ENCODE results near the gene PSPC1. TPM values are rescaled to one million over a fixed set of nuclear protein-coding genes. Genes with fewer than 3 reads are reported as not detected.

Gene PSPC1
- total RNA-seq, 6 donors from 2014 or later: 38.0 to 265 (median 69.7) TPM

- no peak overlapping the region for H3K27ac ChIP-seq
- no peaks in the 10 kb centered on the region for H3K9me3 ChIP-seq
- peaks cover 0 to 13% (median 2%) of the 10 kb centered on the region in 4 donors for H3K36me3 ChIP-seq
- no peak overlapping the region for H3K4me3 ChIP-seq
- ATAC-seq (ENCODE audit: low FRiP score in 2 of 2) (no peak), DNase-seq (no peak)
- WGBS, 2 donors: 61 to 88% methylated on average over 2 of the region's 2 CpGs
- no peaks in the 10 kb centered on the region for H3K27me3 ChIP-seq
- TF ChIP-seq CTCF (IDR thresholded peaks at IDR 0.05): no peak
- no peak for TF ChIP-seq POLR2AphosphoS5 (IDR thresholded peaks at IDR 0.05)
- TF ChIP-seq POLR2A (IDR thresholded peaks at IDR 0.05): no peak
- no peak for TF ChIP-seq EP300 (IDR thresholded peaks at IDR 0.05)
- H3K4me1 ChIP-seq: peaks cover 0 to 9% (median 3%) of the 10 kb centered on the region in 4 donors
Observed at GRCh38 chr13:19681517-19681916, 101.2 kb downstream of the PSPC1 start.

- ATAC-seq (ENCODE audit: low FRiP score in 2 of 2): no peak
- TF ChIP-seq POLR2AphosphoS5 (IDR thresholded peaks at IDR 0.05) (no peak), CTCF (IDR thresholded peaks at IDR 0.05) (no peak), POLR2A (IDR thresholded peaks at IDR 0.05) (no peak), EP300 (IDR thresholded peaks at IDR 0.05) (no peak)
- no peaks in the 10 kb centered on the region for H3K9me3 ChIP-seq
- no peak for DNase-seq
- H3K27me3 ChIP-seq: no peaks in the 10 kb centered on the region
- H3K4me3 ChIP-seq: no peak overlapping the region
- WGBS, 2 donors: 82 to 87% methylated on average over 7 of the region's 7 CpGs
- H3K36me3 ChIP-seq: peaks cover 0 to 21% (median 4%) of the 10 kb centered on the region in 4 donors
- H3K4me1 ChIP-seq: peaks cover 0 to 8% (median 3%) of the 10 kb centered on the region in 4 donors
- H3K27ac ChIP-seq: no peak overlapping the region
Observed at GRCh38 chr13:19680751-19681150, 102.0 kb downstream of the PSPC1 start.

GRCh38 chr13:19676168-19676567 is 106.6 kb downstream of the PSPC1 start:
- 90 to 97% methylated on average over 3 of the region's 3 CpGs for WGBS, 2 donors
- DNase-seq (no peak), ATAC-seq (ENCODE audit: low FRiP score in 2 of 2) (no peak)
- Histone ChIP-seq H3K27me3 (no peaks in the 10 kb centered on the region), H3K27ac (no peak overlapping the region), H3K4me3 (no peak overlapping the region), H3K4me1 (no peaks in the 10 kb centered on the region), H3K9me3 (no peaks in the 10 kb centered on the region), H3K36me3 (peaks cover 10 to 67% (median 32%) of the 10 kb centered on the region in 4 donors)
- TF ChIP-seq EP300 (IDR thresholded peaks at IDR 0.05) (no peak), POLR2AphosphoS5 (IDR thresholded peaks at IDR 0.05) (no peak), POLR2A (IDR thresholded peaks at IDR 0.05) (no peak), CTCF (IDR thresholded peaks at IDR 0.05) (no peak)

- peaks cover 14 to 79% (median 44%) of the 10 kb centered on the region in 4 donors for H3K36me3 ChIP-seq
- H3K27me3 ChIP-seq: no peaks in the 10 kb centered on the region
- H3K9me3 ChIP-seq: no peaks in the 10 kb centered on the region
- TF ChIP-seq EP300 (IDR thresholded peaks at IDR 0.05) (no peak), CTCF (IDR thresholded peaks at IDR 0.05) (no peak), POLR2A (IDR thresholded peaks at IDR 0.05) (no peak), POLR2AphosphoS5 (IDR thresholded peaks at IDR 0.05) (no peak)
- H3K4me1 ChIP-seq: no peaks in the 10 kb centered on the region
- H3K4me3 ChIP-seq: no peak overlapping the region
- DNase-seq (no peak), ATAC-seq (ENCODE audit: low FRiP score in 2 of 2) (no peak)
- H3K27ac ChIP-seq: no peak overlapping the region
- 94 to 96% methylated on average over 10 of the region's 10 CpGs for WGBS, 2 donors
Observed at GRCh38 chr13:19674898-19675297, 107.8 kb downstream of the PSPC1 start.
